ENCODE data around the gene DGCR6. TPM values are rescaled to one million over a fixed set of nuclear protein-coding genes. Genes with fewer than 3 reads are reported as not detected.
"Not testable (repeated sequence)": the region's sequence is repeated elsewhere in the genome, so short reads cannot be mapped to it uniquely, and the experiment has no call there.

DGCR6 gene
- polyA plus RNA-seq, 1 donor (not counting 4 experiments of a cell fraction or from before 2014, with no cell fraction given) = 0.88 TPM

DNA sequence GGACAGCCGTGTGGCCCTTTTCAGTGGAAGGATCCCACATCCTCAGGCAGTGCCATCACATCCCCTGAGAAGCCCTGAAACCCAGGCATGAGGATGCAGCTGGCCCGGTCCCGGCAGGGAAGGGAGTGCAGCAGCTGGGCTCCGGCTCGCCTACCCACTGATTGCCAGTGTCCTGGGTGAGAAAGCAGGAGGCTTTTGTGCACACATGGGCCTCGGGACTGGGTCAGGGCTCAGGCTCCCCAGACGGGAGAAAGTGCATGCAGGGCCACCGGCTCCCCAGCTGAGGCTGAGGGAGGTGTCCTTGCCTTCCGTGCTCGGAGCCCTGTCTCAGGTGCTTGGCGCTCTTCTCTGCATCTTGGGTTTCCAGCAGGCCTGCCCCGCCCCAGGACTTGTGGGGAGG, 53.6 kb downstream of the DGCR6 start:
- DNase-seq (ENCODE audit: low read depth, low spot score); dilution Hi-C loops (cut with MboI; ENCODE audit: extremely low pct_ligation_motif_present, low sequenced_read_pairs): not testable (repeated sequence)

GRCh38 chr22:18960166-18960820, 54.2 kb downstream of the DGCR6 start:
- DNase-seq (ENCODE audit: low read depth, low spot score); H3K9me1 ChIP-seq (ENCODE audit: control insufficient read depth, extremely low read depth, insufficient read depth, low read length); H3K4me2 ChIP-seq (ENCODE audit: control insufficient read depth, extremely low read depth, insufficient read depth, low read depth, low read length); H3K79me2 ChIP-seq (ENCODE audit: control insufficient read depth, insufficient read depth, low read length); H3K9me3 ChIP-seq (ENCODE audit: control insufficient read depth, low read depth, low read length); H3K4me1 ChIP-seq (ENCODE audit: control insufficient read depth, extremely low read depth, insufficient read depth, low read length); H4K20me1 ChIP-seq (ENCODE audit: control insufficient read depth, extremely low read depth, insufficient read depth, low read length); H3K36me3 ChIP-seq (ENCODE audit: control insufficient read depth in 2 of 2, extremely low read depth in 1 of 2, insufficient read depth in 2 of 2, low read length in 2 of 2); H3K27ac ChIP-seq (ENCODE audit: control insufficient read depth, insufficient read depth, low read length); H2AFZ ChIP-seq (ENCODE audit: control insufficient read depth, low read length); FAIRE-seq; H3K4me3 ChIP-seq (ENCODE audit: control insufficient read depth in 2 of 3, extremely low read depth in 1 of 3, insufficient read depth in 2 of 3, low read depth in 1 of 3, low read length in 3 of 3); dilution Hi-C loops (cut with MboI; ENCODE audit: extremely low pct_ligation_motif_present, low sequenced_read_pairs); H3K9ac ChIP-seq (ENCODE audit: control insufficient read depth, extremely low read depth, insufficient read depth, low read length); H3K27me3 ChIP-seq (ENCODE audit: control insufficient read depth, extremely low read depth, insufficient read depth, low read length): not testable (repeated sequence)

More for the DNA sequence above, 53.6 kb downstream of the DGCR6 start:
- not testable (repeated sequence) for H3K4me2 ChIP-seq (ENCODE audit: control insufficient read depth, extremely low read depth, insufficient read depth, low read depth, low read length); H3K9ac ChIP-seq (ENCODE audit: control insufficient read depth, extremely low read depth, insufficient read depth, low read length); H3K9me3 ChIP-seq (ENCODE audit: control insufficient read depth, low read depth, low read length); H3K36me3 ChIP-seq (ENCODE audit: control insufficient read depth in 2 of 2, extremely low read depth in 1 of 2, insufficient read depth in 2 of 2, low read length in 2 of 2); H3K4me3 ChIP-seq (ENCODE audit: control insufficient read depth in 2 of 3, extremely low read depth in 1 of 3, insufficient read depth in 2 of 3, low read depth in 1 of 3, low read length in 3 of 3); FAIRE-seq; H3K27ac ChIP-seq (ENCODE audit: control insufficient read depth, insufficient read depth, low read length); H2AFZ ChIP-seq (ENCODE audit: control insufficient read depth, low read length); H3K79me2 ChIP-seq (ENCODE audit: control insufficient read depth, insufficient read depth, low read length); H3K9me1 ChIP-seq (ENCODE audit: control insufficient read depth, extremely low read depth, insufficient read depth, low read length); H3K27me3 ChIP-seq (ENCODE audit: control insufficient read depth, extremely low read depth, insufficient read depth, low read length); H3K4me1 ChIP-seq (ENCODE audit: control insufficient read depth, extremely low read depth, insufficient read depth, low read length); H4K20me1 ChIP-seq (ENCODE audit: control insufficient read depth, extremely low read depth, insufficient read depth, low read length)

DNA sequence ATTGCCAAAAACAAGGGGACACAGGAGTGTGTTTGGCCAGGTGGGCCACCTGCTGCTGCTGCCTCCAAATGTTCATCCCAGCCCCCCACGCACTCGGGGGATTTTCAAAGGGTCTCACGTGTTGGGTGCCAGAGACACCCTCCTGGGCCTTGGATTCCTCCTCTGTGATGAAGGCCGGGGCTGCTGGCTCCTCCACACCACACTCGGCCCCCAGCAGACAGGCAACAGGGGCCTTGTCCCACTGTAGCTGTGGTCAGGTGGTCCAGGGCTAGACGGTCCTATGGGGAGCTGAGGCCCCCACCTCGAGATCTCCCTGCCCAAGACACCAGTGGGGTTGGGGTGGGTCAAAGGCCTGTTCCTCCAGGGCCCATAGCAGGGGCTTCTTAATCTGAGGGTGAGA, 55.1 kb downstream of the DGCR6 start:
- H4K20me1 ChIP-seq (ENCODE audit: control insufficient read depth, extremely low read depth, insufficient read depth, low read length); H3K9ac ChIP-seq (ENCODE audit: control insufficient read depth, extremely low read depth, insufficient read depth, low read length); H3K27ac ChIP-seq (ENCODE audit: control insufficient read depth, insufficient read depth, low read length); FAIRE-seq; H3K9me1 ChIP-seq (ENCODE audit: control insufficient read depth, extremely low read depth, insufficient read depth, low read length); H3K27me3 ChIP-seq (ENCODE audit: control insufficient read depth, extremely low read depth, insufficient read depth, low read length); H3K4me1 ChIP-seq (ENCODE audit: control insufficient read depth, extremely low read depth, insufficient read depth, low read length); H3K4me2 ChIP-seq (ENCODE audit: control insufficient read depth, extremely low read depth, insufficient read depth, low read depth, low read length); H2AFZ ChIP-seq (ENCODE audit: control insufficient read depth, low read length); H3K9me3 ChIP-seq (ENCODE audit: control insufficient read depth, low read depth, low read length); H3K4me3 ChIP-seq (ENCODE audit: control insufficient read depth in 2 of 3, extremely low read depth in 1 of 3, insufficient read depth in 2 of 3, low read depth in 1 of 3, low read length in 3 of 3); H3K79me2 ChIP-seq (ENCODE audit: control insufficient read depth, insufficient read depth, low read length); DNase-seq (ENCODE audit: low read depth, low spot score); dilution Hi-C loops (cut with MboI; ENCODE audit: extremely low pct_ligation_motif_present, low sequenced_read_pairs); H3K36me3 ChIP-seq (ENCODE audit: control insufficient read depth in 2 of 2, extremely low read depth in 1 of 2, insufficient read depth in 2 of 2, low read length in 2 of 2): not testable (repeated sequence)

Other genes starting within 250 kb of the DGCR6 start
- 6.7 to 36.1 TPM (median 12.3 TPM) in 3 replicates for gene PRODH, start 30.0 kb downstream of the DGCR6 start, polyA plus RNA-seq
- gene DGCR2, start 216.1 kb downstream of the DGCR6 start, polyA plus RNA-seq = 23.2 to 67.6 TPM (median 34.1 TPM) in 3 replicates
- not detected in 3 replicates for gene TSSK2, start 225.0 kb downstream of the DGCR6 start, polyA plus RNA-seq
- 10.0 to 16.5 TPM (median 10.7 TPM) in 3 replicates for gene ESS2, start 238.3 kb downstream of the DGCR6 start, polyA plus RNA-seq
- gene GSC2, start 244.0 kb downstream of the DGCR6 start, polyA plus RNA-seq = not detected in 3 replicates